ENCODE measurements around the gene CNTN4.

The CNTN4 gene

GRCh38 chr3:2851835-2852234 lies 753.2 kb downstream of the CNTN4 start:
- DNase-seq (ENCODE audit: low read depth in 1 of 2, low spot score in 1 of 2) = no peak
- H3K27ac ChIP-seq (replicated peaks) = no peak overlapping the region

GRCh38 chr3:2853651-2854050 lies 755.0 kb downstream of the CNTN4 start:
- TF ChIP-seq CTCF (IDR thresholded peaks at IDR 0.05; ENCODE audit: insufficient read depth, low read length) (no peak), GABPA (IDR thresholded peaks at IDR 0.05; ENCODE audit: low read depth) (no peak), POLR2AphosphoS5 (IDR thresholded peaks at IDR 0.05; ENCODE audit: low read depth) (no peak), SPI1 (IDR thresholded peaks at IDR 0.05; ENCODE audit: borderline replicate concordance, low read depth) (no peak), REST (IDR thresholded peaks at IDR 0.05; ENCODE audit: insufficient replicate concordance, low read depth) (no peak)
- Histone ChIP-seq H3K4me3 (replicated peaks; ENCODE audit: insufficient read depth, low read length) (no peak overlapping the region), H3K27ac (replicated peaks) (no peak overlapping the region), H3K27me3 (ENCODE audit: insufficient read depth, poor library complexity, severe bottlenecking) (no peaks in the 10 kb centered on the region)
- no peak for DNase-seq (ENCODE audit: low read depth in 1 of 2, low spot score in 1 of 2)

More at GRCh38 chr3:2851835-2852234, 753.2 kb downstream of the CNTN4 start:
- Histone ChIP-seq H3K4me3 (replicated peaks; ENCODE audit: insufficient read depth, low read length) (no peak overlapping the region), H3K27me3 (ENCODE audit: insufficient read depth, poor library complexity, severe bottlenecking) (no peaks in the 10 kb centered on the region)
- TF ChIP-seq SPI1 (IDR thresholded peaks at IDR 0.05; ENCODE audit: borderline replicate concordance, low read depth) (no peak), GABPA (IDR thresholded peaks at IDR 0.05; ENCODE audit: low read depth) (no peak), REST (IDR thresholded peaks at IDR 0.05; ENCODE audit: insufficient replicate concordance, low read depth) (no peak), POLR2AphosphoS5 (IDR thresholded peaks at IDR 0.05; ENCODE audit: low read depth) (no peak), CTCF (IDR thresholded peaks at IDR 0.05; ENCODE audit: insufficient read depth, low read length) (no peak)

- no peaks in the 10 kb centered on the region for H3K27me3 ChIP-seq (ENCODE audit: insufficient read depth, poor library complexity, severe bottlenecking)
- no peak overlapping the region for H3K27ac ChIP-seq (replicated peaks)
- DNase-seq (ENCODE audit: low read depth in 1 of 2, low spot score in 1 of 2) = no peak
- TF ChIP-seq REST (IDR thresholded peaks at IDR 0.05; ENCODE audit: insufficient replicate concordance, low read depth) (no peak), GABPA (IDR thresholded peaks at IDR 0.05; ENCODE audit: low read depth) (no peak), SPI1 (IDR thresholded peaks at IDR 0.05; ENCODE audit: borderline replicate concordance, low read depth) (no peak), CTCF (IDR thresholded peaks at IDR 0.05; ENCODE audit: insufficient read depth, low read length) (no peak), POLR2AphosphoS5 (IDR thresholded peaks at IDR 0.05; ENCODE audit: low read depth) (no peak)
- no peak overlapping the region for H3K4me3 ChIP-seq (replicated peaks; ENCODE audit: insufficient read depth, low read length)
Observed at GRCh38 chr3:2856138-2857133, 757.8 kb downstream of the CNTN4 start.
